ENCODE measurements around the gene MAT1A.

Gene MAT1A

DNA sequence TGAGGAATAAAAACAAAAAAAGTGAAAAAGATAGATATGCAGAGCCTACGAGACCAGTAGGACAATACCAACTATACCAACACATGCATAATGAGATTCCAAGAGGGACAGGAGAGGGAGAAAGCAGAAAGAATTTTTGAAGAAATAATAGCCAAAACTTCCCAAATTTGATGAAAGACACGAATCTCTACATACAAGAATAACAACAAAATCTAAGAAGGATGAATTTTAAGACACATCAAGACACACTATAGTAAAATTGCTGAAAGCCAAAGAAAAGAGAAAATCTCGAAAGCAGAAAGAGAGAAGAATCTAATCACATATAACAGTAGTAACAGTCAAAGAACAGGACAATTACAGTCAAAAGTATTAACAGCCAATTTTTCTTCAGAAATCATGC, 7.5 kb upstream of the MAT1A start:
- no peak for TF ChIP-seq POLR2A (IDR thresholded peaks at IDR 0.05; ENCODE audit: low read depth, low read length)
- DNase-seq (ENCODE audit: insufficient read length, low spot score), result no peak
- FAIRE-seq, result no peak

DNA sequence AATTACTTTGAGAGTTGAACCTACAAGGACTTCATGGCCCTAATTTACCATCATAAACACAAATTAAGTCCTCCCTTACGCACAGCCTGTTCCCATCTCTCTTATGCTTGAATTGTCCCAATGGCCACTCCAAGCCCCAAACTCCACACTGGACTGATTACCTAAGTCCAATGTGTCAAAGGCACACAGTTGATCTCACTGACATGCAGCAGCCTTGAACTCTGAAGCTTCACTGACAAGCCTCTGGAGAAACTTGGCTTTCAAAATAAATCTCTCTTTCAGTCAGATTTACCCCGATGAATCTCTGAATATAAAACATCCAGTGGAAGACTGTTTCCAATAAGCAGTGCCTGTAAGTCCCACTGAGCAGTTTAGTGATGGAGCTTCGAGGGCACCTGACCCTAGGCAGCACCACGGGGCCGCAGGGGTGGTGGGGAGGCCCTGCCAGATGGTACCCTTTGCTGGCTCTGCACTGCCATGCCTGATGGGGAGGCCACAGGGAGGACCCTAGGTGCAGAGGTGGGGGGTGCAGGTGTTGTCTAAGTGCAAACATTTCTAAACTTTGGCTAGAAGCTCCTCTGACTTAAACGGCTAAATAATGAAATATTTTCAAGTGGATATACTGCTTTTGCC, 3.3 kb upstream of the MAT1A start:
- no peak for TF ChIP-seq POLR2A (IDR thresholded peaks at IDR 0.05; ENCODE audit: low read depth, low read length)
- no peak for DNase-seq (ENCODE audit: insufficient read length, low spot score)
- FAIRE-seq, result no peak

DNA sequence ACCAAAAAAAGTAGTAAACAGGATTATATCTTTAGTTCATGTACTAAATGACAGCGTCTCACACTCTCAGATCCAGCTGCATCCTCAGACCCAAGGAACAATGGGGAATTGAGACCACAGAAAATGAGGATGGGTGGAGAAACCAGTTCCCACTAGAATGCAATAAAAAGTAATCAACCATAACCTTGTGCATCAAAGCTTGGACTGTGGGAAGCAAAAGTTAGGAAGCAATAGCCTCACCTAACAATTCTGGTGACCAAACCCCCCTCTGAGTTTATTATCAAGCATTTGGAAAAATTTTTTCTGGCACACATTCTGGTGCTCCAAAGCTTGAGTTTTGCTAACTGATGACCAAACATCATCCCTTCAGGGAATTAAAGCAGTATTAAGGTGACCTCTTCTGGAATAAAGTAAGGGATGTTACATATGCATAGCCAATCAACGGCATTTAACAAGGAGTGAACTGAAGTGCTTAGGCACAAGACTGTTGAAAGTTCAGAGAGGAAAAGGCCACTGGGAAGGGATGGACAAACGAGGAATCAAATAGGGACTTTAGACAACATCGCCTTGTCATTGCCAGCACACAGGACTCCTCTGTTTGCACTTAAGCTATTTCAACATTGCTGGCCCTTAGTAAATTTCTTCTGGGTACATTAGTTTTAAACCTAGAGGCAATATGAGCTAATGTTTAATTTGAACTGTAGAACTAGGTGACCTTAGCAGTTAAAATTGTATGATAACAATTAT, 1.2 kb upstream of the MAT1A start:
- no peak for DNase-seq (ENCODE audit: insufficient read length, low spot score)
- TF ChIP-seq POLR2A (IDR thresholded peaks at IDR 0.05; ENCODE audit: low read depth, low read length), result no peak
- FAIRE-seq, result no peak

DNA sequence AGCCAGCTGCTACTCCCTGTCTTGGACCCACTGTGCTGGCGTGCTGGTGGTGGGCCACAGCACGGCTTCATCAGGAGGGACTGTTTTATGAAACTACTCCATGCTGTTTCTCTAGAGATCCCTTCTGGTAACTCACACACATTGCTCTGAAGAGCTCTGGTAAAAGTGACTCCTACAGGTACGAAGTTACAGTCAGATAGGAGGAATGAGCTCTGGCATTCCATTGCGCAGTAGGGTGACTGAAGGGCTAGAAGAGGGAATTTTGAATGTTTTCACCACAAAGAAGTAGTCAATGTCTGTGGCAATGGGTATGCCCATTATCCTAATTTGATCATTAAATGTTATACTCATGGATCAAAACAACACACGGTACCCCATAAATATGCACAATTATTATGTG, 609 bp downstream of the MAT1A start:
- no peak for TF ChIP-seq POLR2A (IDR thresholded peaks at IDR 0.05; ENCODE audit: low read depth, low read length)
- FAIRE-seq (no peak), DNase-seq (ENCODE audit: insufficient read length, low spot score) (no peak)

DNA sequence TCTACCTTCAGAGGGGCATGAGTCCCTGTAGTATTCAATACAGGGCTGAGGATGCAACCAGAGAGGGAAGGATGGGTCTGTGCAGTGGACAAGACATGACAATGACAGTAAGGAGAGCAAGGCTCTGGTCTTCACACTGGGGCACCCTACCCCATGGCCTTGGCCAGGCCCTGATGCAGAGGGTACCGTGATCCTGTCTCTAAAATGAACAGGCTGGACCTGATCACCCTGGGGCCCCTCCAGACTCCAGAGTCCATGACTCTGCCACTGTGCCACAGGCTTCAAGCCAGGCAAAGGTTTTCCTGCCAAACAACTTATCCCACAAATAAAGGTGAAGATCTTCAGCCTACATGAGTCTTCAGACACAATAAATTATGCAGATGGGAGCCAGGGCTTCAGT, 4.9 kb downstream of the MAT1A start:
- DNase-seq (ENCODE audit: insufficient read length, low spot score) (no peak), FAIRE-seq (no peak)
- TF ChIP-seq POLR2A (IDR thresholded peaks at IDR 0.05; ENCODE audit: low read depth, low read length), result no peak

DNA sequence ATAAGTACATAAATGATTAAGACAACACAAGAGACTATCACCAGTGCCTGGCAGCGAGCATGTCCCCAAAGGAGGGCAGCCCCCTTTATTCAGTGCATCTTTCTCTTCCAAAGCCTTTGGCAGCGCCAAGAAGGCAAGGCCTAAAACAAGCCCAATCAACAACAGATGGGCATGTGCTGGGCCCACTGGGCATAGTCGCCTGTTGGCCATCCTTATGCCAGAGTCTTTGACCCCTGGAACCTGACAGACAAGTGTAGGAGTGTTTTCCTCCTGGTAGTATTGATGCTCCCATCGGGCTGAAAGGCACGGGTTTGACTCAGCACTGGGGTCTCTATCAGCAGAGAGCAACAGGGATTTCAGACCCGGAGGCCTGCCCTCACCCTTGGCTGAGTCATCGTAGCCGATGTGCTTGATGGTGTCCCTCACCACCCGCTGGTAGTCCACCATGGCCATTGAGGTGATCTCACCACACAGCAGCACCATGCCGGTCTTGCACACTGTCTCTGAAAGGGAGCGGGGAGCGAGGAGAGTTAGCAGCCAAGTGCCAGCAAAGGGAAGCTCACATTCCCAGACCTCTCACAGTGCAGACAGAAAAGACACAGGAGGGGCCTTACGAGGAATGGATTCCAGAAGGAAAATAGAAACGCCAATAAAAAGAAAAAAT, 5.8 kb downstream of the MAT1A start:
- FAIRE-seq, result no peak
- no peak for DNase-seq (ENCODE audit: insufficient read length, low spot score)
- TF ChIP-seq POLR2A (IDR thresholded peaks at IDR 0.05; ENCODE audit: low read depth, low read length), result no peak

DNA sequence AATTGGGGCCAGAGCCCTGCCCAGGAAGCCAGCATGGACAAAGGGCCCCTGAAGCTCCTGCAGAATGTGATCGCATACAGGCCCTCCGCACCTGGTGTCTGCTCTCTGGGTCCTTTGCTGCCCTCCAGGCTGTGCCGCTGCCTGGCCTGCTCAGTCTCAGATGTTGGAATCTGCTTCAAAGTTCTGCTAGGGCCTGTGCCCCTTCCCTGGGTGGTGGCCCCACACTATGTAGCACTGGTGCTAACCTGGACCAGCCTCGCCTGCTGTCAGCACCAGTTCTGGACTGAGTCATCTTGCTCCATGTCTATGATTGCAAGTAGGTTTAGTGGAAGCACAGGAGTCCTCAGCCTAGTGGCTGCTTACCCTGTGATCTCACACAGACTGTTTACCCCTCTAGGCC, 6.3 kb downstream of the MAT1A start:
- FAIRE-seq (no peak), DNase-seq (ENCODE audit: insufficient read length, low spot score) (no peak)
- no peak for TF ChIP-seq POLR2A (IDR thresholded peaks at IDR 0.05; ENCODE audit: low read depth, low read length)

DNA sequence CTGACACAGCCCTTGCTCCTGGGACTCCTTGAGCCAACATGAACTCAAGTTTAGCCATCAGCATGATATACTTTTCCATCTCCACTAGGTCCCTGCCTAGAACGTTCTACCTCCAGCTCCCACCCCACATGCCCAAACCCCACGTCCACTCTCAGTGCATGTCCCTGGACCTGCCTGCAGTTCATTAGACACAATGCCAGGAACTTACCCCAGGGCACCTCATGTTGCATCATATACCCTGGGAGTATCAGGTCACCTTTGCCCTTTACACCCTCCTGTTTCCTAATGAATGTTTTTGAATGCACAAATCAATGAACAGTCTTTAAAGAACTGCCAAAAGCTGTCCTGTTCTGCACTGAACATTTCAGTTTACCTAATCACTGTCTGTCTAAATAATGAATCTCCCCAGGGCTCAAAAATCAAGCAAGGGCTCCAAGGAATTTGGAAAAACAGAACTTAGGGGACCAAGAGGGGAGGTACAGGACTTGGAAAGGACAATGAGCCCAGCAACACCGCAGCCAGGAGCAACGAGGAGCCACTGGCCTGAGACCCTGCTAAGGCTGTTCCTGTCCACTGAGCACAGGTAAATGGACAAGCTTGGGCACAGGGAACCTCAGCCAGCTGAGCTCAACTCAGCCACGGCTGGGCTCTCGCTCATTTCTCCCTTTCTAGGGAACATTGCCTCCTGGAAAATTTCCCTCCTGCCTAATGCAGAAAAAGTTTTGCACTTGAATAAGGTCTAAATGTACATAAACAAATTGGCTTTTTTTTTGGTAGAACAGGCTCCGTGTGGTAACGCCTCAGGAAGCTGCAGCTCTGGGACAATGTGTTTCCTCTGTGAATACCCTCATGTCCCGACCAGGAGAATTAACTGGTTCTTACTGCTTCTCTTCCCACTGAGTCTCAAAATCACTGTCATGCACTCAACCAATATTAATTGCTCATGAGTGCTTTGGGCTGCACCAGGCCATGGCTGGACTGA, 7.4 kb downstream of the MAT1A start:
- FAIRE-seq (no peak), DNase-seq (ENCODE audit: insufficient read length, low spot score) (no peak)
- TF ChIP-seq POLR2A (IDR thresholded peaks at IDR 0.05; ENCODE audit: low read depth, low read length), result no peak

DNA sequence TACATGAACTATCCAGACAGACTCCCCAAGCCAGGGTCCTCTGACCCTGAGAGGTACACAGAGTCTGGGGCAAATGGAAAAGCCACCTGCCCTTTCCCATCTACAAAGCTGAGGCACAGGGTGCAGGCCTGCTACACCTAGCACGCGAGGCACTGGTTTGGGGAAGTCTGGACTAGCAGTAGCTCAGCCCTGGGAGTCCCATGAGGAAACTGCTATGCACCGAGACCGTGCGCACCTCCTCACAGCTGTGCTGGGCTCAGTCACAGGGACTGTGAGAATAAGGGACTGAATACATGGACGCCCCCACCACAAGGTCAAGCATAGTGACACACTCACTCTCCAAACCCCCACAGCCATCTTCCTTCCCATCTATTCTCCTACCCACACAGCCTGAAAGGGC, 8.2 kb downstream of the MAT1A start:
- FAIRE-seq, result no peak
- no peak for TF ChIP-seq POLR2A (IDR thresholded peaks at IDR 0.05; ENCODE audit: low read depth, low read length)
- DNase-seq (ENCODE audit: insufficient read length, low spot score), result no peak

DNA sequence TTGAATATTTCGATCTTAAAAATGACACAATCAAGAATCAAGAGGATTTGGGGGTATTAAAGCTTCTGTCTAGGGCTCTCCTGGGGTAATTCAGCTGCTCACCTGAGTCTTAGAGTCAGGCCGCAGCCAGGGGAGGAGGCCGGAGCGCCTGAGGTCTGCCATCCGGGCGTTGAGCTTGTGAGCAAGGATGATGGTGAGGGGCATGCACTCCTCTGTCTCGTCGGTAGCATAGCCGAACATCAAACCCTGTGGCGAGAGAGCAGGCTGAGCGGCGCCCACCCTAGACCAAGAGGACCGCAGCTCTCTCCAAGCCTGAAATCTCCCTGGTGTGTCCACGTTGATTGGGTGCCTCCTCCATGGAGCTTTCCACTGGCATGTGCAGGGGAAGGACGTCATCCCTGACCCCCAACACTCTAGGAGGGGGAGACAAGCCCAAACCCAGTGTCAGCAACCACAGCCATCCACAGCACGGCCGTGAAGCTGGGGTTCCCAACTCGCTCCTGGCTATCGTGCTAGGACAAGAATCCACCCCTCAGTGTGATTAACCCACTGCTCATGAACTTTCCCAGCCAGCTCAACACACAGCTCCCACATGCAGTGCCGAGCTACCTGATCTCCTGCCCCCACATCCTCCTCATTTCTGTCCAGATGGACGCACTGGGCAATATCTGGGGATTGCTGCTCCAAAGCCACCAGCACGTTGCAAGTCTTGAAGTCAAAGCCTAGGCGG, 9.2 kb downstream of the MAT1A start:
- no peak for TF ChIP-seq POLR2A (IDR thresholded peaks at IDR 0.05; ENCODE audit: low read depth, low read length)
- DNase-seq (ENCODE audit: insufficient read length, low spot score) (no peak), FAIRE-seq (no peak)

DNA sequence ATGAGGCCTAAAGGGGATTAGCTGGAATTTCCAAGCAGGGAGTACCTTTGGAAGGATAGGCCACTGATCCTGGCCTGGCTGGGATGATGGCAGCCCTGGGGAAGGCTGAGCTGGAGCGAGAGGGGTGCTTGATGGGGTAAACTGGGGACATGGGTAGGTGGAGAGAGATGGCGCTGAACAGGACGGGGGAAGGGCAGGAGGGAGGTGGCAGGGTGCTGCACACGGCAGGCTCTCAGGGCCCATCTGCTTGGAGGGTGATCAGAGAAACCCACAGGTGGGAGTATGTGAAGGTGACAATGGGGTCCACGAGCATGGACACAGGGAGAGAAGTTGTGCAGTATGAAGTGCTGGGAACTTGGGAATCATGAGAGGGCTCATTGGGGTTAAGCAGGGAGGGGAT, 10.3 kb downstream of the MAT1A start:
- no peak for FAIRE-seq
- no peak for DNase-seq (ENCODE audit: insufficient read length, low spot score)
- no peak for TF ChIP-seq POLR2A (IDR thresholded peaks at IDR 0.05; ENCODE audit: low read depth, low read length)

DNA sequence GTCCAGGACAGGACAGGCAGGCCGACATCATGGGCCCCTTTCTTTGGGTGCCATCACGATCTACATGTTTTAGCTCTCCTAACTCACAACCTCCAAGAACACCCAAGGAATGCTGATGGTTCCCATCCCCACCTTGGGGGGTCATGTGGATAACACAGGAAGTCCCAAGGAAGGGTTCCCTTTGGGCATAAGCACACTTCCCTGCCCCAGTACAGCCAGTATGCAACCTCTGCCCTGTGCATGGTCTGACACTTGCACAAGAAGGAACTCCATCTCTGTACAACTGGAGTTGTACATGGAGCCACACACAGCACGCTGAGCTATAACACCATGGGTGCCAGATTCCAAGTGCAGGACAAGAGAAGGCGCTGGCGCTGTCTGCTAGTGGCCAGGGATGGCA, 11.0 kb downstream of the MAT1A start:
- no peak for DNase-seq (ENCODE audit: insufficient read length, low spot score)
- no peak for TF ChIP-seq POLR2A (IDR thresholded peaks at IDR 0.05; ENCODE audit: low read depth, low read length)
- no peak for FAIRE-seq

DNA sequence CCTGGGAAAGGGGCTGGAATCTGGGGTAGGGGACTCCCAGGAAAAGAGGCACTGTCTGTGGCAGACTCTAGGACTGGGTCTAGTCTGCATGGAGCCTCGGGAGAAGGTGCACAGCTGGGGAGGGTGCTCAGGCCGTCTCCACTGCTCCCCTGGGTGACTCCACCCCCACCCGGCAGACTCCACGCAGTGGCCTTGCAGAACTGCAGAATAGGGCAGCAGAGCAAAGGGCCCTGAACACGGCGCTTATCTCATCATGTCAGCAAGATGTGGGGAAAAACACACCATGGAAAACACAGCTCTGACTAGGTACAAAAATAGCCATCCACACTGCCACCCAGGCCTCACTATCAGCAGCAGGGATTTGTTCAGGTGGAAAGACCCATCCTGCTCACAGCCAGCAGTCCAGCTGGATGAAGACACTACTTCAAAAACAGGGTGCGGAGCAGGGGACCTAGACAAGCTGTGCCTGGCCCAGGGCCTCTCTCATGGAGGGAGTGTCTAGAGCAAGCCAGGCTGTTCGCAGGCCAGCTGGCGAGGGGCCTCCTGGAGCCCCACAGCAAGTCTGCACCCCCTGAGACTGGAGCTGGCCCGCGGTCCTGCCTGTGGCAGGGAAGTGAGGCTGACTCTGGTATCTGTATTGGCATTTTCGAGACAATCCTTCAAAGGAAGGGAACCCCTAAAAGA, 11.7 kb downstream of the MAT1A start:
- no peak for DNase-seq (ENCODE audit: insufficient read length, low spot score)
- FAIRE-seq, result no peak
- TF ChIP-seq POLR2A (IDR thresholded peaks at IDR 0.05; ENCODE audit: low read depth, low read length), result no peak
